Measurements from ENCODE around the gene GSX2.
"Not testable (repeated sequence)": the region's sequence is repeated elsewhere in the genome, so short reads cannot be mapped to it uniquely, and the experiment has no call there.

GSX2 gene

GRCh38 chr4:54103190-54103574 is 3.2 kb downstream of the GSX2 start:
- no peak for DNase-seq (ENCODE audit: extremely low spot score)
- ChIA-PET POLR2A (no interaction called here), CTCF (interaction anchor here (0.6 kb wide), 1 partner anchor 1515 kb away, joined by 3 read pairs; no protein-coding TSS in a partner anchor)
- TF ChIP-seq NFRKB (IDR thresholded peaks at IDR 0.05): no peak
- TF ChIP-seq SUZ12 (IDR thresholded peaks at IDR 0.05): no peak
- no peak for TF ChIP-seq TARDBP (IDR thresholded peaks at IDR 0.05)
- TF ChIP-seq BHLHE40 (IDR thresholded peaks at IDR 0.05; ENCODE audit: borderline replicate concordance): no peak
- TF ChIP-seq ELF4 (IDR thresholded peaks at IDR 0.05): no peak
- no peak for TF ChIP-seq ARNT (IDR thresholded peaks at IDR 0.05)
- no peak for TF ChIP-seq ZNF384 (IDR thresholded peaks at IDR 0.05)
- TF ChIP-seq LEF1 (IDR thresholded peaks at IDR 0.05; ENCODE audit: borderline replicate concordance): no peak
- TF ChIP-seq CTBP1 (IDR thresholded peaks at IDR 0.05; ENCODE audit: borderline replicate concordance): no peak
- no peak for TF ChIP-seq PKNOX1 (IDR thresholded peaks at IDR 0.05)
- no peak for TF ChIP-seq L3MBTL2 (conservative IDR thresholded peaks at IDR 0.05)
- TF ChIP-seq FOXK2 (IDR thresholded peaks at IDR 0.05): no peak
- TF ChIP-seq FOXA1 (IDR thresholded peaks at IDR 0.05): no peak
- TF ChIP-seq SP1 (IDR thresholded peaks at IDR 0.05): no peak
- no peak for TF ChIP-seq FOXM1 (IDR thresholded peaks at IDR 0.05; ENCODE audit: borderline replicate concordance)
- no peak for TF ChIP-seq HDGF (IDR thresholded peaks at IDR 0.05; ENCODE audit: borderline replicate concordance)

DNA sequence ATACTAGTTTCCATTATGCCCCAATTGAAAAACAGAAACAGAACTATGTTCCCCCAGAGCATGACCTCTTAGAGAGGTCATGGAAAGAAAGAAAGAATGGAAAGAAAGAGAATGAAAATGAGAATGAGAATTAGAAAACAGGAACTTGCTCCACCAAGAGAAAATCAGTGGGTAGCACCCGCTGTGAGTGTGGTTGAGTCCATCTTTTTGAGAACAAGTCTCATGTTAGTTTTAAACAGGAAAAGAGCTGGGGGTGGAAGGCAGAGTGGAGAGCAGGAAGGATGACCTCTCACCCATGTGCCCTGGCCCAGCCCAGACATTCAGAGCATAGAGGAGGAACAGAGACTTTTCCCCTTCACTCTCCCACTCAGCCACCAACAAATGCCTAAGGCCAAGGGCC is 4.9 kb downstream of the GSX2 start:
- TF ChIP-seq ELF4 (IDR thresholded peaks at IDR 0.05) (no peak), CTBP1 (IDR thresholded peaks at IDR 0.05; ENCODE audit: borderline replicate concordance) (no peak), L3MBTL2 (conservative IDR thresholded peaks at IDR 0.05) (no peak), ZNF384 (IDR thresholded peaks at IDR 0.05) (no peak), BHLHE40 (IDR thresholded peaks at IDR 0.05; ENCODE audit: borderline replicate concordance) (no peak), SUZ12 (IDR thresholded peaks at IDR 0.05) (no peak), HDGF (IDR thresholded peaks at IDR 0.05; ENCODE audit: borderline replicate concordance) (no peak)
- DNase-seq (ENCODE audit: extremely low spot score): no peak
- ChIA-PET CTCF (interaction anchor here (0.6 kb wide), 1 partner anchor 13 kb away, joined by 3 read pairs; no protein-coding TSS in a partner anchor), POLR2A (no interaction called here)

DNA sequence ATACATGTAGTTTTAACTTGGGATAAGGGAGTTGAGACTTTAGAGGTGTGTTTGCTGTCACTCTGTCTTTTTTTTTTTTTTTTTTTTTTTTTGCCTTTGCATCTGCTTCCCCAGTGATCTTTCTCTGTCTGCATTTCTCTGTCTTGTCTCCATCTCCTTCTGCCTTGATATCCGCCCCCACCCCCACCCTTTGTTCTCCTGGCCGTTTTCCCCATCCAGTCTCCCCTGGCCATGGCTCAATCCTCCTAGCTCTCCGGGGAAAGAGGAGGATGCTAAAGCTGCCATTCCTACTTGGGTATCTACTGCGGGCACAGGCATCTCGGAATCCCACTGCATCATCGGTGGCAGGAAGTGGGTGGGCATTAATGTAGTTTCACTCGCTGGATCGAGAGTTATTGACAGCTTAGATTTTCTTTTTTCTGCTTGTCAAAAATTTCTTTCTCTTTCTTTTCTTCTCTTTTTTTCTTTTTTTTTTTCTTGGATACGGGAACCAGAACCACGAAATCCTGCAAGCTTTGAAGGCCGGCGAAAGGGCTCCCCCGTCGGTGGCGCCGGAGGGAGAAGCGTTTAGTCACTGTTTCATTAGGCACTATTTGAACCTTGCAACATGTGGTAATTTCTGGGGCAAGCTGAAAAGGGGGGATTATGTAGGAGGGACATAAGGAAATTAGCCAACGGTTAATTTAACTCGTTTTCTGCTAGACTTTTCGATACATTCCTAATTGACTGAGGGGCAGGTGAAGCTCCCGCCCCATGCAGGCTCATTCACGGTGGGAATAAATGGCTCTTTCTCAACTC is 8.2 kb downstream of the GSX2 start:
- ChIA-PET CTCF (interaction anchor here (0.9 kb wide), 1 partner anchor 178 kb away, joined by 4 read pairs; no protein-coding TSS in a partner anchor), POLR2A (no interaction called here)
- no peak for DNase-seq (ENCODE audit: extremely low spot score)
- TF ChIP-seq CTBP1 (IDR thresholded peaks at IDR 0.05; ENCODE audit: borderline replicate concordance): no peak
- no peak for TF ChIP-seq NFRKB (IDR thresholded peaks at IDR 0.05)
- TF ChIP-seq FOXA1 (IDR thresholded peaks at IDR 0.05): no peak
- no peak for TF ChIP-seq TARDBP (IDR thresholded peaks at IDR 0.05)
- no peak for TF ChIP-seq L3MBTL2 (conservative IDR thresholded peaks at IDR 0.05)
- TF ChIP-seq SP1 (IDR thresholded peaks at IDR 0.05): no peak
- no peak for TF ChIP-seq BHLHE40 (IDR thresholded peaks at IDR 0.05; ENCODE audit: borderline replicate concordance)
- TF ChIP-seq LEF1 (IDR thresholded peaks at IDR 0.05; ENCODE audit: borderline replicate concordance): no peak
- no peak for TF ChIP-seq HDGF (IDR thresholded peaks at IDR 0.05; ENCODE audit: borderline replicate concordance)
- TF ChIP-seq FOXM1 (IDR thresholded peaks at IDR 0.05; ENCODE audit: borderline replicate concordance): no peak
- TF ChIP-seq ZNF384 (IDR thresholded peaks at IDR 0.05): no peak
- no peak for TF ChIP-seq PKNOX1 (IDR thresholded peaks at IDR 0.05)

- no peak for TF ChIP-seq L3MBTL2 (conservative IDR thresholded peaks at IDR 0.05)
- TF ChIP-seq HDGF (IDR thresholded peaks at IDR 0.05; ENCODE audit: borderline replicate concordance): no peak
- TF ChIP-seq FOXA1 (IDR thresholded peaks at IDR 0.05): no peak
- no peak for TF ChIP-seq BHLHE40 (IDR thresholded peaks at IDR 0.05; ENCODE audit: borderline replicate concordance)
- TF ChIP-seq TARDBP (IDR thresholded peaks at IDR 0.05): no peak
- CTCF ChIA-PET: no interaction called here
Observed at GRCh38 chr4:54109241-54110018, 9.5 kb downstream of the GSX2 start.

DNA sequence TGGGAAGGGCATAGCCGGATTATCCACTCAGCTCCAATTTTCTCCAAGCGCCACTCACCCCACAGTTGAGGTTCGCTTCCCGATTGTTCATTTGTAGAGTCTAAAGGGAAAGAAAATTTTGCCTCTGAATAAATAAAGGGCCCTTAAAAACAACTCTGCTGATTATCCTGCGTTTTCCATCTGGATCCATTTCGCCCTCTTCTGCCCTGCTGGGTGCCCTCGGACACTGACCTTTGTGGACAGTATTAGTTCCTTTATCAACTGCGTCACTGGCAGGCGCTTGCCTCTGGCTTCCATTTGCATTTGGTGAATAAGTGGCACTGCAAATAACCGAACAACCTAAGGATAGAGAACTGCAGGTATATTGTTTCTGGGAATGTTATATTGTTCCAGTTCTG is 10.1 kb downstream of the GSX2 start:
- POLR2A ChIA-PET: no interaction called here
- no peak for DNase-seq (ENCODE audit: extremely low spot score)
- no peak for TF ChIP-seq ZNF384 (IDR thresholded peaks at IDR 0.05)
- no peak for TF ChIP-seq FOXK2 (IDR thresholded peaks at IDR 0.05)
- TF ChIP-seq SP1 (IDR thresholded peaks at IDR 0.05): no peak
- TF ChIP-seq SUZ12 (IDR thresholded peaks at IDR 0.05): no peak
- TF ChIP-seq FOXA1 (IDR thresholded peaks at IDR 0.05): no peak
- no peak for TF ChIP-seq L3MBTL2 (conservative IDR thresholded peaks at IDR 0.05)
- TF ChIP-seq BHLHE40 (IDR thresholded peaks at IDR 0.05; ENCODE audit: borderline replicate concordance): no peak
- TF ChIP-seq PKNOX1 (IDR thresholded peaks at IDR 0.05): no peak
- TF ChIP-seq TARDBP (IDR thresholded peaks at IDR 0.05): no peak
- no peak for TF ChIP-seq FOXM1 (IDR thresholded peaks at IDR 0.05; ENCODE audit: borderline replicate concordance)
- TF ChIP-seq LEF1 (IDR thresholded peaks at IDR 0.05; ENCODE audit: borderline replicate concordance): no peak
- CTCF ChIA-PET: no interaction called here

More at GRCh38 chr4:54109241-54110018, 9.5 kb downstream of the GSX2 start:
- no peak for DNase-seq (ENCODE audit: extremely low spot score)
- POLR2A ChIA-PET: no interaction called here

DNA sequence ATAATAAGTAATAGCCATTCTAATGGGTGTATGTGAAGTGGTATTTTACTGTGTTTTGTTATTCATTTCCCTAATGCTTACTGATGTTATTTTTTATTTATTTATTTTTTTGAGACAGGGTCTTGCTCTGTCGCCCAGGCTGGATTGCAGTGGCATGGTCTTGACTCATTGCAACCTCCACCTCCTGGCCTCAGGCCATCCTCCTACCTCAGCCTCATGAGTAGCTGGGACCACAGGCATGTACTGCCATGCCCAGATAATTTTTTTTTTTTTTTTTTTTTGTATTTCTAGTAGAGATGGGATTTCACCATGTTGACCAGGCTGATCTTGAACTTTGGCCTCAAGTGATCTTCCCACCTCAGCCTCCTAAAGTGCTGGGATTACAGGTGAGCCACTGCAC is 13.2 kb downstream of the GSX2 start:
- CTCF ChIA-PET; POLR2A ChIA-PET; DNase-seq (ENCODE audit: extremely low spot score): not testable (repeated sequence)

DNA sequence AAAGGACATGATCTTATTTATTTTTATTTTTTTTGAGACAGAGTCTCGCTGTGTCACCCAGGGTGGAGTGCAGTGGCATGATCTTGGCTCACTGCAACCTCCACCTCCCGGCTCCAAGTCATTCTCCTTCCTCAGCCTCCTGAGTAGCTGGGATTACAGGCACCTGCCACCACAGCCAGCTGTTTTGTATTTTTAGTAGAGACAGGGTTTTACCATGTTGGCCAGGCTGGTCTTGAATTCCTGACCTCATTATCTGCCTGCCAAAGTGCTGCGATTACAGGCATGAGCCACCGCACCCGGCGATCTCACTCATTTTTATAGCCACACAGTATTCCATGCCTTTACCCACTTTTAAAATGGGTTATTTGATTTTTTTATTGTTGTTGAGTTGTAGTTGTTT is 16.3 kb downstream of the GSX2 start:
- DNase-seq (ENCODE audit: extremely low spot score); POLR2A ChIA-PET; CTCF ChIA-PET: not testable (repeated sequence)

Measured in HEK293T (cell line).